HCT116 (cell line): ENCODE data around the gene FRS2. TPM values are rescaled to one million over a fixed set of nuclear protein-coding genes. Genes with fewer than 3 reads are reported as not detected.

Experiments
- ATAC-seq: fragments of 200-7000 bp; cut with Tn5 transposase; 2 replicates; pipeline ENCODE4 v1.9.1; 2020; ENCODE audit warnings: mild to moderate bottlenecking, moderate library complexity
- BruUV-seq: library from RNA; stranded (reverse); fragments of 400-500 nt; replicated peaks from 2 replicates; lab custom pipeline; 2021; lab: Mats Ljungman, UMichigan
- CTCF ChIA-PET: fragments of 300-600 bp; sonication (Branson Sonifier 250); formaldehyde crosslinking; loops from one replicate; lab custom pipeline; 2021; ENCODE audit warnings: antibody characterized with exemption; lab: Charles Lee
- POLR2A ChIA-PET: fragments of 300-600, 350-600 bp; sonication (Branson Sonifier 250); formaldehyde crosslinking; loops from one replicate; lab custom pipeline; 2021; ENCODE audit warnings: antibody characterized with exemption; lab: Charles Lee
- RAD21 ChIA-PET, 2 experiments: fragments of 300-600 bp; sonication (Branson Sonifier 250); formaldehyde crosslinking; loops; one replicate each; lab custom pipeline; 2023; ENCODE audit warnings: low total read pairs in 2 of 2; ENCODE audit not compliant: uncharacterized antibody in 2 of 2, unreplicated experiment in 2 of 2, low non-redundant PET in 1 of 2; lab: Charles Lee
- DNase-seq: peaks from one replicate; pipeline ENCODE4 v3.0.0-alpha.2; 2010; ENCODE audit warnings: low read depth, low spot score
- H2AFZ ChIP-seq: fragments of 200-600 bp; shearing (Covaris generic), sonication (generic); 2 replicates; pipeline ENCODE4 v1.6.1; 2017; ENCODE audit warnings: low read depth, mixed run types, mixed read lengths, antibody characterized with exemption, low read length; ENCODE audit not compliant: poor library complexity, severe bottlenecking
- H3K27ac ChIP-seq: 2 replicates; pipeline ENCODE4 v1.5.1; 2012; ENCODE audit warnings: low read depth, low read length
- H3K27me3 ChIP-seq: fragments of 200-600 bp; sonication (generic); 2 replicates; pipeline ENCODE4 v1.6.1; 2016; ENCODE audit warnings: mixed run types, low read length, mixed read lengths; ENCODE audit not compliant: insufficient read depth
- H3K36me3 ChIP-seq, 2 experiments: fragments of 200-500 bp in 1 of 2; fragments of 200-600 bp in 1 of 2; sonication (Bioruptor generic) in 1 of 2; sonication (generic) in 1 of 2; 2 replicates each; pipeline versions ENCODE4 v1.5.1 to v1.6.1; 2014 to 2016; ENCODE audit warnings: low read length in 2 of 2, inconsistent platforms in 1 of 2, mixed read lengths in 1 of 2, mixed run types in 1 of 2; ENCODE audit not compliant: insufficient read depth in 2 of 2, control insufficient read depth in 1 of 2
- H3K4me1 ChIP-seq, 2 experiments: fragments of 200-600 bp in 1 of 2; sonication (generic) in 1 of 2; 2 replicates each; pipeline versions ENCODE4 v1.5.1 to v1.6.1; 2012 to 2017; ENCODE audit warnings: low read length in 2 of 2, inconsistent platforms in 1 of 2, mild to moderate bottlenecking in 1 of 2, mixed read lengths in 1 of 2, mixed run types in 1 of 2, moderate library complexity in 1 of 2; ENCODE audit not compliant: insufficient read depth in 2 of 2, control insufficient read depth in 1 of 2
- H3K4me2 ChIP-seq: fragments of 200-600 bp; sonication (generic); 2 replicates; pipeline ENCODE4 v1.6.1; 2017; ENCODE audit warnings: mixed run types, low read length, mixed read lengths
- H3K4me3 ChIP-seq, 2 experiments: fragments of 200-600 bp in 1 of 2; sonication (generic) in 1 of 2; replicated peaks in 1 of 2; 2 replicates each; pipeline ENCODE4 v1.5.1; 2011 to 2016; ENCODE audit warnings: low read length in 2 of 2, control low read depth in 1 of 2, low read depth in 1 of 2, mild to moderate bottlenecking in 1 of 2, mixed read lengths in 1 of 2, mixed run types in 1 of 2
- H3K79me2 ChIP-seq: fragments of 200-600 bp; sonication (generic); 2 replicates; pipeline ENCODE4 v1.6.1; 2017; ENCODE audit warnings: mild to moderate bottlenecking, mixed run types, low read length, moderate library complexity, mixed read lengths; ENCODE audit not compliant: insufficient read depth
- H3K9ac ChIP-seq: fragments of 200-600 bp; sonication (generic); 2 replicates; pipeline ENCODE4 v1.6.1; 2016; ENCODE audit warnings: low read length, mixed read lengths
- H3K9me2 ChIP-seq: fragments of 200-600 bp; sonication (generic), shearing (Covaris generic); 2 replicates; pipeline ENCODE4 v1.6.1; 2017; ENCODE audit warnings: mixed run types, mild to moderate bottlenecking, moderate library complexity; ENCODE audit not compliant: insufficient read depth
- H3K9me3 ChIP-seq, 2 experiments: fragments of 200-500 bp in 1 of 2; fragments of 200-600 bp in 1 of 2; sonication (Bioruptor generic) in 1 of 2; sonication (generic) in 1 of 2; 2 replicates each; pipeline ENCODE4 v1.6.1; 2014 to 2017; ENCODE audit warnings: low read length in 2 of 2, mixed read lengths in 2 of 2, inconsistent platforms in 1 of 2, low read depth in 1 of 2, mild to moderate bottlenecking in 1 of 2, mixed run types in 1 of 2, moderate library complexity in 1 of 2; ENCODE audit not compliant: control insufficient read depth in 1 of 2, insufficient read depth in 1 of 2
- H4K20me1 ChIP-seq: fragments of 200-600 bp; sonication (generic), shearing (Covaris generic); 2 replicates; pipeline ENCODE4 v1.6.1; 2017; ENCODE audit warnings: mixed run types, mild to moderate bottlenecking, moderate library complexity; ENCODE audit not compliant: insufficient read depth
- CEBPB ChIP-seq: IDR thresholded peaks from 2 replicates; pipeline ENCODE4 v1.6.1; 2012; ENCODE audit warnings: low read depth
- EGR1 ChIP-seq: IDR thresholded peaks from 2 replicates; pipeline ENCODE4 v1.6.1; 2012; ENCODE audit warnings: low read depth
- EZH2 ChIP-seq: fragments of 200-600 bp; sonication (generic); IDR thresholded peaks from 2 replicates; pipeline ENCODE4 v1.6.1; 2017; ENCODE audit warnings: antibody characterized with exemption, mixed run types
- FOSL1 ChIP-seq: IDR thresholded peaks from 2 replicates; pipeline ENCODE4 v1.6.1; 2012; ENCODE audit warnings: low read depth
- RAD21 ChIP-seq: IDR thresholded peaks from 2 replicates; pipeline ENCODE4 v1.6.1; 2012; ENCODE audit warnings: low read depth, mild to moderate bottlenecking
- ZNF274 ChIP-seq: fragments of 200-500 bp; sonication (Bioruptor generic); IDR thresholded peaks from 2 replicates; pipeline ENCODE4 v1.6.1; 2014; ENCODE audit warnings: mild to moderate bottlenecking, low read depth, low read length, inconsistent platforms
- intact Hi-C: fragments of 100-400 bp; cut with micrococcal nuclease; formaldehyde crosslinking; loops from 2 replicates; pipeline ENCODE4 v1.10.0; 2022
- total RNA-seq: library from RNA; stranded (reverse); gene quantifications from one replicate; pipeline ENCODE4 v1.2.1, GENCODE V29; 2021; ENCODE audit not compliant: unreplicated experiment
- TF ChIP-seq, protein P1 (sequence below): IDR thresholded peaks from 2 replicates; pipeline ENCODE4 v1.6.1; 2012
- TF ChIP-seq, protein P2 (sequence below): IDR thresholded peaks from 2 replicates; pipeline ENCODE4 v1.6.1; 2012; ENCODE audit warnings: low read depth
- TF ChIP-seq, protein P3 (sequence below), 3 experiments: fragments of 200-600 bp in 1 of 3; sonication (generic) in 1 of 3; IDR thresholded peaks in 2 of 3; conservative IDR thresholded peaks in 1 of 3; 2 replicates each; pipeline ENCODE4 v1.5.1; 2012 to 2017; ENCODE audit warnings: low read depth in 2 of 3, low read length in 2 of 3, antibody characterized with exemption in 1 of 3, borderline replicate concordance in 1 of 3, control low read depth in 1 of 3, mild to moderate bottlenecking in 1 of 3, mixed read lengths in 1 of 3, mixed run types in 1 of 3, moderate library complexity in 1 of 3; ENCODE audit not compliant: insufficient read depth in 1 of 3

Gene FRS2
- total RNA-seq, 1 experiment from 2014 or later: 14.7 TPM

GRCh38 chr12:69524755-69525469, 54.7 kb downstream of the FRS2 start:
- no peak overlapping the region for H3K4me3 ChIP-seq
- DNase-seq: no peak
- intact Hi-C loops: no loop called here
- no peak overlapping the region for H3K4me2 ChIP-seq
- ChIA-PET RAD21 (no interaction called here), CTCF (no interaction called here)
- H3K27ac ChIP-seq: no peak overlapping the region
- H3K36me3 ChIP-seq: no peaks in the 10 kb centered on the region
- peaks cover 10% of the 10 kb centered on the region; the same call in 1 of the 2 replicates for H4K20me1 ChIP-seq
- peaks cover 95% of the 10 kb centered on the region for H3K79me2 ChIP-seq
- H3K4me1 ChIP-seq: peaks cover 6 to 9% of the 10 kb centered on the region in 2 experiments; a peak in 3 of 4 replicates
- H2AFZ ChIP-seq: no peak overlapping the region
- no TSS peak for BruUV-seq
- peaks cover 0 to 3% of the 10 kb centered on the region in 2 experiments; a peak in 1 of 4 replicates for H3K9me3 ChIP-seq
- no peak overlapping the region for H3K9ac ChIP-seq
- H3K27me3 ChIP-seq: no peaks in the 10 kb centered on the region
- TF ChIP-seq EZH2 (no peak), CEBPB (no peak), ZNF274 (no peak), RAD21 (no peak), FOSL1 (no peak), EGR1 (no peak)
- TF ChIP-seq, protein P1, sequence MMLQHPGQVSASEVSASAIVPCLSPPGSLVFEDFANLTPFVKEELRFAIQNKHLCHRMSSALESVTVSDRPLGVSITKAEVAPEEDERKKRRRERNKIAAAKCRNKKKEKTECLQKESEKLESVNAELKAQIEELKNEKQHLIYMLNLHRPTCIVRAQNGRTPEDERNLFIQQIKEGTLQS: no peak
- TF ChIP-seq, protein P2, sequence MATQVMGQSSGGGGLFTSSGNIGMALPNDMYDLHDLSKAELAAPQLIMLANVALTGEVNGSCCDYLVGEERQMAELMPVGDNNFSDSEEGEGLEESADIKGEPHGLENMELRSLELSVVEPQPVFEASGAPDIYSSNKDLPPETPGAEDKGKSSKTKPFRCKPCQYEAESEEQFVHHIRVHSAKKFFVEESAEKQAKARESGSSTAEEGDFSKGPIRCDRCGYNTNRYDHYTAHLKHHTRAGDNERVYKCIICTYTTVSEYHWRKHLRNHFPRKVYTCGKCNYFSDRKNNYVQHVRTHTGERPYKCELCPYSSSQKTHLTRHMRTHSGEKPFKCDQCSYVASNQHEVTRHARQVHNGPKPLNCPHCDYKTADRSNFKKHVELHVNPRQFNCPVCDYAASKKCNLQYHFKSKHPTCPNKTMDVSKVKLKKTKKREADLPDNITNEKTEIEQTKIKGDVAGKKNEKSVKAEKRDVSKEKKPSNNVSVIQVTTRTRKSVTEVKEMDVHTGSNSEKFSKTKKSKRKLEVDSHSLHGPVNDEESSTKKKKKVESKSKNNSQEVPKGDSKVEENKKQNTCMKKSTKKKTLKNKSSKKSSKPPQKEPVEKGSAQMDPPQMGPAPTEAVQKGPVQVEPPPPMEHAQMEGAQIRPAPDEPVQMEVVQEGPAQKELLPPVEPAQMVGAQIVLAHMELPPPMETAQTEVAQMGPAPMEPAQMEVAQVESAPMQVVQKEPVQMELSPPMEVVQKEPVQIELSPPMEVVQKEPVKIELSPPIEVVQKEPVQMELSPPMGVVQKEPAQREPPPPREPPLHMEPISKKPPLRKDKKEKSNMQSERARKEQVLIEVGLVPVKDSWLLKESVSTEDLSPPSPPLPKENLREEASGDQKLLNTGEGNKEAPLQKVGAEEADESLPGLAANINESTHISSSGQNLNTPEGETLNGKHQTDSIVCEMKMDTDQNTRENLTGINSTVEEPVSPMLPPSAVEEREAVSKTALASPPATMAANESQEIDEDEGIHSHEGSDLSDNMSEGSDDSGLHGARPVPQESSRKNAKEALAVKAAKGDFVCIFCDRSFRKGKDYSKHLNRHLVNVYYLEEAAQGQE: no peak
- TF ChIP-seq, protein P3, sequence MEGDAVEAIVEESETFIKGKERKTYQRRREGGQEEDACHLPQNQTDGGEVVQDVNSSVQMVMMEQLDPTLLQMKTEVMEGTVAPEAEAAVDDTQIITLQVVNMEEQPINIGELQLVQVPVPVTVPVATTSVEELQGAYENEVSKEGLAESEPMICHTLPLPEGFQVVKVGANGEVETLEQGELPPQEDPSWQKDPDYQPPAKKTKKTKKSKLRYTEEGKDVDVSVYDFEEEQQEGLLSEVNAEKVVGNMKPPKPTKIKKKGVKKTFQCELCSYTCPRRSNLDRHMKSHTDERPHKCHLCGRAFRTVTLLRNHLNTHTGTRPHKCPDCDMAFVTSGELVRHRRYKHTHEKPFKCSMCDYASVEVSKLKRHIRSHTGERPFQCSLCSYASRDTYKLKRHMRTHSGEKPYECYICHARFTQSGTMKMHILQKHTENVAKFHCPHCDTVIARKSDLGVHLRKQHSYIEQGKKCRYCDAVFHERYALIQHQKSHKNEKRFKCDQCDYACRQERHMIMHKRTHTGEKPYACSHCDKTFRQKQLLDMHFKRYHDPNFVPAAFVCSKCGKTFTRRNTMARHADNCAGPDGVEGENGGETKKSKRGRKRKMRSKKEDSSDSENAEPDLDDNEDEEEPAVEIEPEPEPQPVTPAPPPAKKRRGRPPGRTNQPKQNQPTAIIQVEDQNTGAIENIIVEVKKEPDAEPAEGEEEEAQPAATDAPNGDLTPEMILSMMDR (IDR thresholded peaks at IDR 0.05 in 2 of 3, conservative IDR thresholded peaks at IDR 0.05 in 1 of 3; ENCODE audit: borderline replicate concordance in 1 of 3, insufficient read depth in 1 of 3, low read depth in 2 of 3, low read length in 2 of 3): no peak
- TF ChIP-seq, all 23 proteins: peak for 0
- POLR2A ChIA-PET: no interaction called here
- no peak for ATAC-seq
- H3K9me2 ChIP-seq: no peaks in the 10 kb centered on the region
